Common myeloid progenitor, CD34-positive (primary cell): ENCODE data around the gene HERC3.

Experiments
- CTCF ChIA-PET: fragments of 350-600 bp; sonication (Branson Sonifier 250); formaldehyde crosslinking; loops from one replicate; lab custom pipeline; 2021; ENCODE audit warnings: antibody characterized with exemption; lab: Charles Lee
- POLR2A ChIA-PET: fragments of 350-600 bp; sonication (Branson Sonifier 250); formaldehyde crosslinking; loops from one replicate; lab custom pipeline; 2021; ENCODE audit warnings: antibody characterized with exemption; lab: Charles Lee
- DNase-seq, 3 donors: peaks; one replicate each; pipeline versions ENCODE4 v3.0.0 to v3.0.0-alpha.2; 2013
- H3K27ac ChIP-seq, 2 experiments: 1 replicate in 1 of 2; 2 replicates in 1 of 2; pipeline ENCODE4 v1.7.0; 2013; ENCODE audit warnings: inconsistent platforms in 2 of 2, low read length in 2 of 2, mild to moderate bottlenecking in 2 of 2, low read depth in 1 of 2, moderate library complexity in 1 of 2; ENCODE audit not compliant: severe bottlenecking in 2 of 2, insufficient read depth in 1 of 2, poor library complexity in 1 of 2
- H3K27me3 ChIP-seq, 5 experiments: replicated peaks in 2 of 5; 1 replicate in 3 of 5; 2 replicates in 2 of 5; pipeline versions ENCODE4 v1.6.1 to v1.7.0; 2013; ENCODE audit warnings: low read length in 4 of 5, mild to moderate bottlenecking in 2 of 5, moderate library complexity in 2 of 5, inconsistent platforms in 1 of 5; ENCODE audit not compliant: insufficient read depth in 5 of 5, control insufficient read depth in 4 of 5
- H3K36me3 ChIP-seq, 4 experiments: 1 replicate in 2 of 4; 2 replicates in 2 of 4; pipeline versions ENCODE4 v1.6.1 to v1.7.0; 2013; ENCODE audit warnings: low read length in 3 of 4, control low read depth in 1 of 4, mild to moderate bottlenecking in 1 of 4; ENCODE audit not compliant: control insufficient read depth in 4 of 4, insufficient read depth in 4 of 4
- H3K4me1 ChIP-seq, 4 experiments: 1 replicate in 3 of 4; 2 replicates in 1 of 4; pipeline versions ENCODE4 v1.6.1 to v1.7.1; 2013; ENCODE audit warnings: low read length in 3 of 4, mild to moderate bottlenecking in 3 of 4, control low read depth in 1 of 4, inconsistent platforms in 1 of 4, moderate library complexity in 1 of 4; ENCODE audit not compliant: control insufficient read depth in 4 of 4, insufficient read depth in 4 of 4; ENCODE audit errors: control extremely low read depth in 1 of 4
- H3K4me3 ChIP-seq, 7 experiments: 1 replicate in 4 of 7; 2 replicates in 3 of 7; pipeline versions ENCODE4 v1.5.1 to v1.7.0; 2013; ENCODE audit warnings: mild to moderate bottlenecking in 7 of 7, low read length in 6 of 7, moderate library complexity in 6 of 7, inconsistent platforms in 2 of 7, low read depth in 2 of 7, control low read depth in 1 of 7; ENCODE audit not compliant: insufficient read depth in 4 of 7, control insufficient read depth in 1 of 7; ENCODE audit errors: extremely low read depth in 1 of 7
- H3K9me3 ChIP-seq, 5 experiments: 1 replicate in 4 of 5; 2 replicates in 1 of 5; pipeline versions ENCODE4 v1.6.1 to v1.7.1; 2013; ENCODE audit warnings: low read length in 4 of 5, mild to moderate bottlenecking in 2 of 5, inconsistent platforms in 1 of 5, low read depth in 1 of 5, moderate library complexity in 1 of 5; ENCODE audit not compliant: control insufficient read depth in 4 of 5, insufficient read depth in 2 of 5; ENCODE audit errors: control extremely low read depth in 1 of 5
- WGBS: methylation state at CpG from one replicate; pipeline ENCODE4 v1.1.5; 2013; ENCODE audit not compliant: insufficient coverage; 5-methylcytosine and 5-hydroxymethylcytosine counted together

Gene HERC3

GRCh38 chr4:88592600-88593448 is 544 bp downstream of the HERC3 start:
- Histone ChIP-seq H3K27me3 (no peaks in the 10 kb centered on the region), H3K27ac (peak overlapping the region; percentile 33 to 84), H3K9me3 (no peaks in the 10 kb centered on the region), H3K36me3 (peaks cover 5 to 18% (median 12%) of the 10 kb centered on the region in 4 experiments), H3K4me3 (peak overlapping the region; percentile 69 to 85 (median 82)), H3K4me1 (peaks cover 11 to 24% (median 15%) of the 10 kb centered on the region in 4 experiments)
- CTCF ChIA-PET, result interaction anchor here (1.0 to 3.4 kb wide), 9 partner anchors 10 to 67 kb away, joined by 3 to 15 read pairs (median 4); no protein-coding TSS in a partner anchor
- 0% methylated on average over 58 of the region's 89 CpGs for WGBS
- DNase-seq, result peak; percentile 74 to 89 (median 87)
- POLR2A ChIA-PET, result no interaction called here

GRCh38 chr4:88597970-88598660 is 5.8 kb downstream of the HERC3 start:
- DNase-seq, result no peak
- WGBS, result 100% methylated on average over 2 of the region's 3 CpGs
- H3K9me3 ChIP-seq, result no peaks in the 10 kb centered on the region
- H3K4me3 ChIP-seq, result no peak overlapping the region
- no peaks in the 10 kb centered on the region for H3K27me3 ChIP-seq
- H3K36me3 ChIP-seq, result peaks cover 7 to 34% (median 21%) of the 10 kb centered on the region in 4 experiments
- CTCF ChIA-PET, result interaction anchor here (0.6 to 1.7 kb wide), 4 partner anchors 18 to 59 kb away, joined by 3 to 5 read pairs (median 3); no protein-coding TSS in a partner anchor
- no peak overlapping the region for H3K27ac ChIP-seq
- POLR2A ChIA-PET, result interaction anchor here (0.5 kb wide), 1 partner anchor 12 kb away, joined by 4 read pairs; no protein-coding TSS in a partner anchor
- H3K4me1 ChIP-seq, result peaks cover 17 to 26% (median 23%) of the 10 kb centered on the region in 4 experiments

- Histone ChIP-seq H3K27me3 (no peaks in the 10 kb centered on the region), H3K36me3 (peaks cover 7 to 34% (median 21%) of the 10 kb centered on the region in 4 experiments), H3K4me1 (peaks cover 12 to 16% (median 15%) of the 10 kb centered on the region in 4 experiments), H3K9me3 (no peaks in the 10 kb centered on the region), H3K27ac (no peak overlapping the region), H3K4me3 (no peak overlapping the region)
- CTCF ChIA-PET, result interaction anchor here (0.5 to 1.8 kb wide), 5 partner anchors 13 to 235 kb away, joined by 3 to 6 read pairs (median 5); no protein-coding TSS in a partner anchor
- POLR2A ChIA-PET, result no interaction called here
- no CpG with 5 or more reads among the region's 3 CpGs for WGBS
- DNase-seq, result no peak
Measured at GRCh38 chr4:88599298-88599697, 7.0 kb downstream of the HERC3 start.

- DNase-seq, result no peak
- no CpG with 5 or more reads among the region's 1 CpG for WGBS
- Histone ChIP-seq H3K9me3 (no peaks in the 10 kb centered on the region), H3K4me3 (peak overlapping the region in 1 of 7 experiments; percentile 40), H3K36me3 (peaks cover 7 to 34% (median 22%) of the 10 kb centered on the region in 4 experiments), H3K27ac (no peak overlapping the region), H3K4me1 (peaks cover 12 to 16% (median 15%) of the 10 kb centered on the region in 4 experiments), H3K27me3 (no peaks in the 10 kb centered on the region)
- ChIA-PET POLR2A (no interaction called here), CTCF (interaction anchor here (0.5 to 1.8 kb wide), 8 partner anchors 13 to 235 kb away, joined by 3 to 6 read pairs (median 4); no protein-coding TSS in a partner anchor)
Measured at GRCh38 chr4:88599714-88600113, 7.4 kb downstream of the HERC3 start.

- H3K27me3 ChIP-seq, result no peaks in the 10 kb centered on the region
- H3K36me3 ChIP-seq, result peaks cover 7 to 34% (median 22%) of the 10 kb centered on the region in 4 experiments
- no peak overlapping the region for H3K27ac ChIP-seq
- ChIA-PET POLR2A (no interaction called here), CTCF (interaction anchor here (0.9 to 1.8 kb wide), 5 partner anchors 12 to 61 kb away, joined by 3 to 6 read pairs (median 5); no protein-coding TSS in a partner anchor)
- DNase-seq, result peak; percentile 50 to 82 (median 67)
- H3K4me3 ChIP-seq, result peak overlapping the region in 1 of 7 experiments; percentile 40
- peaks cover 12 to 21% (median 17%) of the 10 kb centered on the region in 4 experiments for H3K4me1 ChIP-seq
- no peaks in the 10 kb centered on the region for H3K9me3 ChIP-seq
- 100% methylated on average over 1 of the region's 2 CpGs for WGBS
Measured at GRCh38 chr4:88600176-88600838, 8.0 kb downstream of the HERC3 start.

- WGBS, result 14% methylated on average over 1 of the region's 1 CpG
- H3K9me3 ChIP-seq, result peaks cover 0 to 4% (median 0%) of the 10 kb centered on the region in 5 experiments
- peaks cover 7 to 30% (median 19%) of the 10 kb centered on the region in 4 experiments for H3K4me1 ChIP-seq
- POLR2A ChIA-PET, result no interaction called here
- DNase-seq, result no peak
- H3K4me3 ChIP-seq, result peak overlapping the region in 1 of 7 experiments; percentile 33
- H3K27ac ChIP-seq, result peak overlapping the region; percentile 20 to 54
- no peaks in the 10 kb centered on the region for H3K27me3 ChIP-seq
- peaks cover 12 to 32% (median 20%) of the 10 kb centered on the region in 4 experiments for H3K36me3 ChIP-seq
- CTCF ChIA-PET, result no interaction called here
Measured at GRCh38 chr4:88604978-88605678, 12.8 kb downstream of the HERC3 start.
